HUES48 (cell line): ENCODE results near the gene IQSEC1.

Experiments
- H3K27ac ChIP-seq: one replicate; pipeline ENCODE4 v1.7.0; 2013; ENCODE audit warnings: low read depth, low read length, inconsistent platforms
- H3K27me3 ChIP-seq: 2 replicates; pipeline ENCODE4 v1.6.1; 2013; ENCODE audit warnings: mild to moderate bottlenecking, low read length; ENCODE audit not compliant: control insufficient read depth, insufficient read depth
- H3K36me3 ChIP-seq: 2 replicates; pipeline ENCODE4 v1.6.1; 2013; ENCODE audit warnings: low read length; ENCODE audit not compliant: control insufficient read depth, insufficient read depth
- H3K4me1 ChIP-seq: 2 replicates; pipeline ENCODE4 v1.6.1; 2013; ENCODE audit warnings: mild to moderate bottlenecking, low read length; ENCODE audit not compliant: control insufficient read depth, insufficient read depth
- H3K4me3 ChIP-seq: 2 replicates; pipeline ENCODE4 v1.5.1; 2013; ENCODE audit warnings: mild to moderate bottlenecking, low read depth, low read length
- H3K9ac ChIP-seq: 2 replicates; pipeline ENCODE4 v1.6.1; 2013; ENCODE audit warnings: mild to moderate bottlenecking, low read depth, low read length, moderate library complexity
- H3K9me3 ChIP-seq: 2 replicates; pipeline ENCODE4 v1.6.1; 2013; ENCODE audit warnings: low read length; ENCODE audit not compliant: control insufficient read depth, insufficient read depth

IQSEC1 gene

DNA sequence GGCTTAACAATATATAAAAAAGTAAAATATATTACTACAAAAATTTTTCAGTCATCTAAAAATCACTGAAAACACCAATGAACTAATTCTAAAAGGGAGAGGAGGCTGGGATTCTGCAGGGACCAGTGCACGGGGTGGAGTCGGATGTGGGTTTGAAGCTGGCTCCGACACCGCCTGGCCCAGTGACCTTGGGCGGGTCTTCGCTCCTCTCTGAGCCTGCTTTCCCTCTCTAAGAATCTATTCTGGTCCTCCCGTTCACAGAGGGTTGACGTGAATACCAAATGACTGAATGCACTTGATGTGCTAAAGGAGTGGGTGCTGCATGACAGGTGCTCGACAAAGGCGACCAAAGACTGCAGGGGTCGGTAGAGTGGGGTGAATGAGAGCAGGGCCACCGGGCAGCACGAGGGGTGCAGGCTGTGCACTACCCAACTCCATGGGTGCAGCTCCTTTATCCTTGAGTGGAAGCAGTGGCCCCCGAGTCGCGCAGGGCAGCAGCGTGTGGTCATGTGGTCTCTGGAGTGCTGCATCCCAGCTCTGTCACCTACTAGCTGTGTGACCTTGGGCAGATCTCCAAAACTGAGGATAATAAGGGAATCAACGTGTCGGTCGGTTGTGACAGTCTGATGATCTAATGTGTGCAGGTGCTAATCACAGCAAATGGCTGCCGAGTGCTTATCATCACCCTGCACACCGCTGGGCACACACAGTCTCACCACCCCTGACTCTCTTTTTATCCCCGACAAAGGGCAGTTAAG, 8.6 kb upstream of the IQSEC1 start:
- no peaks in the 10 kb centered on the region for H3K36me3 ChIP-seq
- no peak overlapping the region for H3K4me3 ChIP-seq
- H3K9me3 ChIP-seq, result no peaks in the 10 kb centered on the region
- no peak overlapping the region for H3K27ac ChIP-seq
- H3K27me3 ChIP-seq, result no peaks in the 10 kb centered on the region
- H3K4me1 ChIP-seq, result no peaks in the 10 kb centered on the region
- H3K9ac ChIP-seq, result no peak overlapping the region

DNA sequence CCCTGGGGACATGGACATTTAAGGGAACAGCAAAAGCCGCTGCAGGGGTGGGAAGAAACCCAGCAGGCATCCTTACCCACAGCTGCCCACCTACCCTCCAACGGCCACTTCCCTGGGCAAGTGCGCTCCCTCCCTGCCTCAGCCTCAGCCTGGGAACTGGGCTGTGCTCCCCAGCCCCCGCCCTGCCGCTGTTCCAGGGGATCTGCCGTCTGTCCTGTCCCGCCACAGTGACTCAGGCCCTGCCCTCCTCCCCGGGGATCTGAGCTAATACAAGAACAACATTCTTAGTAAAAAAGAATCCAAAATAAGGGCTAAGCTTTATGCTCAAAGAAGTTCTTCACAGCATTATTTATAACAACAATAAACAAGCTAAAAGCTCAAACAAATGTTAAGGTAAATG, 7.4 kb upstream of the IQSEC1 start:
- Histone ChIP-seq H3K27ac (no peak overlapping the region), H3K27me3 (peaks cover 5% of the 10 kb centered on the region), H3K4me3 (no peak overlapping the region), H3K4me1 (no peaks in the 10 kb centered on the region), H3K36me3 (no peaks in the 10 kb centered on the region), H3K9ac (no peak overlapping the region), H3K9me3 (no peaks in the 10 kb centered on the region)

DNA sequence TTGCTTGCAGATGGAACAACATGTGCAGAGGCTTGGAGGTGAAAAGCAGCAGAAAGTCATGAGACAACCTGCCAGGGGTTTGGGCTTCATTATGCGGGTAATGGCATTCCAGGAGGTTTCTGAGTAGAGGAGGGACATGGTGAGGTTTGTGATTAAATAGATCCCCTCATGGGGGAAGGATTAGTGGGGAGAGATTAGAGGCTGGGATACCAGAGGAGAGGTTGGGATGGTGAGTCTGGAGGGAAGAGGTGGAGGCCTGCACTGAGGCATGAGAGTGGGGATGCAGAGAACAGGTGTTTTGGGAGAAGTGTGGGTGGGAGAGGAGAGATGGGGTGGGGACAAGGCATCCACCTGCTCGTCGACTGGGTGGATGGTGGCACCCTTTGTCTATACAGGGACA, 6.8 kb upstream of the IQSEC1 start:
- Histone ChIP-seq H3K4me3 (no peak overlapping the region), H3K27me3 (peaks cover 10% of the 10 kb centered on the region), H3K36me3 (no peaks in the 10 kb centered on the region), H3K4me1 (no peaks in the 10 kb centered on the region), H3K9me3 (no peaks in the 10 kb centered on the region), H3K9ac (no peak overlapping the region), H3K27ac (no peak overlapping the region)

DNA sequence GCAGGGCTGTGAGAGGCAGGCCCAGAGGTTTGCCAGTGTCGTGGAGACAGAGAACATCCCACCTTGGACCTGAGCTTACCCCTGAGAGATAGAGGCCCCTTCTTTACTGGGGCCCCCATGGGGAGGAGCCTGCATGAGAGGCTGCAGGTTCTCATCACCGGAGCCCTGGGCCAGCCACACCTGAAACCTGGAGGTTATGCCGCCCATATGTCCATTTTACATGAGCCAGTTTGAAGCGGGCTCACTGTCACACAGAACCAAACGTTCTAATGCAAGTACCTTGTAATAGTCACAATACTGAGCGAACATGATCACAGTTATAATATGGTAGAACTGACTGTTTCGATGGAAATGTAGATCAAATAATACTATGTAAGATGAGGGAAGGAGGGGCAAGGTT, 6.3 kb upstream of the IQSEC1 start:
- Histone ChIP-seq H3K9me3 (no peaks in the 10 kb centered on the region), H3K27me3 (peaks cover 15% of the 10 kb centered on the region), H3K9ac (no peak overlapping the region), H3K4me1 (no peaks in the 10 kb centered on the region; the same call in 1 of the 2 replicates), H3K4me3 (no peak overlapping the region), H3K36me3 (no peaks in the 10 kb centered on the region), H3K27ac (no peak overlapping the region)

DNA sequence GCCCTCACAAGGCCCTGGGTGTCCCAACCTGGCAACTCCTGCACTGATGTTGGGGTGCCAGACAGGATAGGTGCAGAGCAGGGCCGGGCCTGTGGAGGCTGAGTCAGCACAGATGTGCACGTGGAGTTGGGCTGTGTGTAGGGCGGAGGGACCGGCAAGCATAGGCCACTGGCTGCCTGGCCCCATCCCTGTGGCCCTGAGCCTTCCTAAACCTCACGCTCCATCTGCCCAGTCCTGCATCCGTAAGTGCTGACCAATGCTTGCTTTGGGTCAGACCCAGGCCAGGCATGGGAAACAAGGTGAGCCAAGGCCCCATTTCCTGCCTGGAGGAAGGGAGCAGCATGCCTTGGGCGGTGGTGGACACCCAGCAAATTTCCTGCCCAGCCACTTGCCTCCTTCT, 5.8 kb upstream of the IQSEC1 start:
- H3K27ac ChIP-seq, result no peak overlapping the region
- H3K27me3 ChIP-seq, result peaks cover 20% of the 10 kb centered on the region
- no peaks in the 10 kb centered on the region for H3K36me3 ChIP-seq
- H3K9ac ChIP-seq, result no peak overlapping the region
- no peaks in the 10 kb centered on the region; the same call in 1 of the 2 replicates for H3K4me1 ChIP-seq
- no peaks in the 10 kb centered on the region for H3K9me3 ChIP-seq
- H3K4me3 ChIP-seq, result no peak overlapping the region

DNA sequence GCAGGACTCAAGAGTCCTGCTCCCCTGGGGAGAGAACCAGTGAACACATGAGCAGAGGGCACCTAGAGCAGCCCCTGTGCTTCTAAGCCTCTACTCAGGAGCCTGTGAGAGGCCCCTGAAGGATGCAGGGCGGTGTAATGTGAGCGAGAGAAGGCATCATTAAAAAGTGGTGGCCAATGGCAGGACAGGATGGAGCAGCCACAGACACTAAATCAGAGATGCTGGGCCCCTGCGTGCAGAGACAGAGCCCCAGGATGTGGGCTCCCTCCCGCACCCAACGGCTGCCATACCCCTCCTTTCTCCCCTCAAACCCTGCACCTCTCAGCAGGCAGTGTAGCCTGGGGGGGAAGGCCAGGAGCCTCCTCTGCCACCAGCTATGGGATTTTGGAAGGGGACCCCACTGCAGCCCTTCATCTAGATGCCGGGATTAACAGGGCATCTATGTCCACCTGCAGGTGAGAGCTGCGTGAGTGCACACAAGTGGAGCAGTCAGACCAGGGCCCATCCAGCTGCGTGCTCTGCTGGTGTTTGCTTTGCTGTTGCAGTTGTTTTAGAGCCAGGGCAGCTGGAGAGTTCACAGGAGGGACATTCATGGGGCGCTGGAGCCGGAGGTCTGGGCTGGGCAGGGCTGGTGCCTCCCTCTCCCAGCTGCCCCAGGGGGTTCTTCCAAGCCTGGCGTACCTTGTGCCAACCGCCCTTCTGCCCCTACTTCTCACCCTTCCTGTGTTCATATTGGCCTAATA, 5.1 kb upstream of the IQSEC1 start:
- Histone ChIP-seq H3K9ac (no peak overlapping the region), H3K27ac (no peak overlapping the region), H3K4me1 (no peaks in the 10 kb centered on the region; the same call in 1 of the 2 replicates), H3K27me3 (peaks cover 27% of the 10 kb centered on the region), H3K36me3 (no peaks in the 10 kb centered on the region), H3K4me3 (no peak overlapping the region), H3K9me3 (no peaks in the 10 kb centered on the region)

DNA sequence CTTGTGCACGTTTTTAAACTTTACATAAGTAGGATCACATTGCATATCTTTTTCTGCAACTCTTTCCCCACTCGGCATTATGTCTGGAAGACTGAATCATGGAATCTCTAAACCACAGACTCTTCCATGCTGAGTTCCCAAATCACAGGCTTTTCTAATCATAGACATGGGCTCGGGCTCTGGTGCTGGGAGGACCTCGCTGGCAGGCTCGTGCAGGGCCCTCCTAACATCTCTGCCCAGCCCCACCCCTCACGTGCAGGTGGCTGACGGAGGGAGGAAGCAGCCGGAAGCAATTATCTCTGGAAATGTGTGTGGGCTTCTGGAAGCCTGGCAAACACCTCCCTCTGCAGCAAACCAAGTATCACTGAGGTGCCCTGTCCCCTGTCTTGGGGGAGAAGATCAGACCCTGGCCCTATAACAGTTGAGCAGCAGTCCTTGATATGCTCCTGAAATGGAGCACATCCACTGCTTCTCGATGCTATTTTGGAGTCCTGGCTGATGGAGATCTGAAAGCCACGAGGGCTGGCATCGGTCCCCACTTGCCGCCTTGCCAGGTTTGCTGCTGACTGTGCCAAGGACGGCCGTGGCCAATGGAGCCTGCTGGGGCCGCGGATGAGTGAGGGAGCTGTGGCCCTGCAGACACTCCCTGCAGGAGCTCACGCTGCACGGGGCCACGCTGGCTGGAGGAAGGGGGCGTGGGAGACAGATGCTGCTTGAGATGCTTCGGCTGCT, 4.4 kb upstream of the IQSEC1 start:
- no peak overlapping the region for H3K27ac ChIP-seq
- H3K4me1 ChIP-seq, result peaks cover 3% of the 10 kb centered on the region
- no peaks in the 10 kb centered on the region for H3K36me3 ChIP-seq
- no peak overlapping the region for H3K9ac ChIP-seq
- no peak overlapping the region for H3K4me3 ChIP-seq
- H3K27me3 ChIP-seq, result peaks cover 32% of the 10 kb centered on the region
- H3K9me3 ChIP-seq, result no peaks in the 10 kb centered on the region

DNA sequence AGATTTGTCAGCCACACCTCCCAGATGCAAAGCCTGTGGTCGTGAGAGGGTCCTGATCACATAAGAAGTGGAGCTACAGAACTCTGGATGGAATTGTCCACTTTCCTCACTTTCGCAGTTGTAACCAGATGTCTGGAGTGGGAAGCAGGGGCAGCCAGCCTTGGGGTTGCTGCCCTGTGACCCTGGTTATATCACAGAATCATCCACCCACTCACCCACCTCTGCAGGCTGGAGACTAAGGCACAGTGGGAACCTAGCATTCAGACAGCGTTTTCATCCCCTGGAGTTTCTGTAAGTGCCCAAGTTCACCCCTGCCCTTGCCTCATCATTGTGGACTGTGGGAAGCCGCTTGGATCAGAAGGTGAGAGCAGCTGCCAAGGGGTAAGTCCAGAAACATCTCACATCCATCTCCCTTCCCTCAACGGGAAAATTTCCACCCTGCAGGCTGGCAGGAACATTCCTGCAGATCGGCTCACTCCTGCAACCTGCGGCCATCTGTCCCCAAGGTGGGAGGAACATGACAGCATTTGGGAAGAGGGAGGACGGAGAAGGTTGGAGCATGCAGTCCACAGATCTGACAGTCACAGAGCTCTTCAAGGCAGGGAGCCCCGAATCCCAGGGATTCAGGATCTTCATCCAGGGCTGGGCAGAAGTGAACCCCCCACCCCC, 2.9 kb upstream of the IQSEC1 start:
- peaks cover 9% of the 10 kb centered on the region for H3K4me1 ChIP-seq
- peaks cover 40% of the 10 kb centered on the region for H3K27me3 ChIP-seq
- no peak overlapping the region for H3K4me3 ChIP-seq
- H3K27ac ChIP-seq, result no peak overlapping the region
- no peaks in the 10 kb centered on the region for H3K9me3 ChIP-seq
- no peaks in the 10 kb centered on the region for H3K36me3 ChIP-seq
- no peak overlapping the region for H3K9ac ChIP-seq

DNA sequence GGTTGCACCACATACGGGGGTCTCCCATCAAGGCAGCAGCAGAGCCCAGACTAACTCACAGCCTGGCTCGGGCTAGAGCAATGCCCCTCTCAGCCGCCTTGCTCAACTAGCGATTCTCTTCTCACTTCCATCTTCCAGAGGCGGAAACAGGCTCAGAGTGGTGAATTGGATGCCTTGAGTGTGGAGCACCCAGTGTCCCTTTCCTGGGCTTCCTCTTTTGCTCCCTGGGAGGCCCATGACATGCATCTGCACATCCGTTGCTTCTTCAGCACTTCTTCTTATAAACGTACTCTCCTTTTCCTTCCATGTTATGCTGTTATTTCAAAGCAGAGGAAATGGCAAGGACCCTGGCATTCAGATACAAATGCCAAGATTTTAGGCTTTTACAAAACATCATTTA, 2.1 kb upstream of the IQSEC1 start:
- Histone ChIP-seq H3K4me3 (no peak overlapping the region), H3K27me3 (peaks cover 40% of the 10 kb centered on the region), H3K4me1 (peaks cover 9% of the 10 kb centered on the region), H3K9ac (no peak overlapping the region), H3K9me3 (no peaks in the 10 kb centered on the region), H3K36me3 (no peaks in the 10 kb centered on the region), H3K27ac (no peak overlapping the region)

DNA sequence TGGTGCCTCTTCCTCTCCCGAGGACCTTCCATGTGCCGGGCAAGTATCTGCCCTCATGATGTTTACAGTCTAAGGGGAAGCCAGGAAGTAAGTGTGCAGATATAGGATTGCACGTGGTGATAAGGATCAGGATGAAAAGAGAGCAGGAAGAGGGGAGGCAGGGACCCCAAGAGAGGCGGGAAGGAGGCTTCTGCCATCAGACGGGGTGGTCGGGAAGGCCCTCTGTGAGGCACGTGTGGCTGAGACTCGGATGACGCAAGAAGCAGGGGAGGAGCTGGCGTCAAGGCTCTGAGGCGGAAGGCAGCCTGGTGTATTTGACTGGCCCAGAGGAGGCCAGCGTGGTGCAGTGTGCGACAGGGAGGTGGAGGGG, 762 bp upstream of the IQSEC1 start:
- Histone ChIP-seq H3K27me3 (peaks cover 40% of the 10 kb centered on the region), H3K4me1 (peaks cover 9% of the 10 kb centered on the region), H3K9me3 (no peaks in the 10 kb centered on the region), H3K27ac (no peak overlapping the region), H3K36me3 (no peaks in the 10 kb centered on the region), H3K4me3 (no peak overlapping the region), H3K9ac (no peak overlapping the region)
